ENCODE data around the gene CALML6. TPM values are rescaled to one million over a fixed set of nuclear protein-coding genes. Genes with fewer than 3 reads are reported as not detected.

The CALML6 gene
- total RNA-seq, 1 experiment from 2014 or later = 0.28 TPM

DNA sequence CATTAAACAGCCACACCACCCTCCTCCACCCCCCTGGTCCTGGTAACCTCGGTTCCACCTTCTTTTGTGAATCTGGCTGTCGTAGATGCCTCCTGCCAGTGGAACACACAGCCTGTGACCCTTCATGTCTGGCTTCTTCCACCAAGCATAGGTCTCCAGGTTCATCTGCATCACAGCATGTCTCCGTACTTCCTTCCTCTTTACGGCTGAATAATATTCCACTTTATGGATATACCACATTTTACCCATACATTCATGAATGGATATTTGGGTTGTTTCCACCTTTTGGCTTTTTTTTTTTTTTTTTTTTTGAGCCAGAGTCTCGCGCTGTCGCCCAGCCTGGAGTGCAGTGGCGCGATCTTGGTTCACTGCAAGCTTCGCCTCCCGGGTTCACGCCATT lies 11.8 kb upstream of the CALML6 start:
- Histone ChIP-seq H3K4me1 (ENCODE audit: insufficient read depth, low read length, poor library complexity, severe bottlenecking) (peaks cover 5% of the 10 kb centered on the region), H3K36me3 (ENCODE audit: insufficient read depth, low read length, poor library complexity, severe bottlenecking) (no peaks in the 10 kb centered on the region), H3K9me3 (ENCODE audit: low read depth, low read length, poor library complexity, severe bottlenecking) (no peaks in the 10 kb centered on the region), H3K27me3 (replicated peaks; ENCODE audit: insufficient read depth, low read depth, low read length, poor library complexity) (no peaks in the 10 kb centered on the region), H3K27ac (ENCODE audit: low read depth, low read length, poor library complexity, severe bottlenecking) (no peak overlapping the region), H3K4me3 (ENCODE audit: low read depth, low read length, poor library complexity, severe bottlenecking) (no peak overlapping the region)
- ChIA-PET POLR2A (ENCODE audit: low non-redundant PET) (no interaction called here), CTCF (no interaction called here)
- no peak for DNase-seq (ENCODE audit: low spot score)
- BruUV-seq (replicated peaks) = no TSS peak
- intact Hi-C loops (cut with micrococcal nuclease; ENCODE audit: unreplicated experiment) = no loop called here
- no peak for TF ChIP-seq CTCF (conservative IDR thresholded peaks at IDR 0.05; ENCODE audit: low read depth, low read length)
- no peak for TF ChIP-seq EZH2 (IDR thresholded peaks at IDR 0.05; ENCODE audit: borderline replicate concordance, low read depth, low read length, poor library complexity, severe bottlenecking)

- Histone ChIP-seq H3K36me3 (ENCODE audit: insufficient read depth, low read length, poor library complexity, severe bottlenecking) (no peaks in the 10 kb centered on the region), H3K4me3 (ENCODE audit: low read depth, low read length, poor library complexity, severe bottlenecking) (no peak overlapping the region), H3K27me3 (replicated peaks; ENCODE audit: insufficient read depth, low read depth, low read length, poor library complexity) (no peaks in the 10 kb centered on the region), H3K27ac (ENCODE audit: low read depth, low read length, poor library complexity, severe bottlenecking) (peak overlapping the region; percentile 52), H3K4me1 (ENCODE audit: insufficient read depth, low read length, poor library complexity, severe bottlenecking) (peaks cover 5% of the 10 kb centered on the region), H3K9me3 (ENCODE audit: low read depth, low read length, poor library complexity, severe bottlenecking) (no peaks in the 10 kb centered on the region)
- TF ChIP-seq CTCF (conservative IDR thresholded peaks at IDR 0.05; ENCODE audit: low read depth, low read length) (peak; percentile 94), EZH2 (IDR thresholded peaks at IDR 0.05; ENCODE audit: borderline replicate concordance, low read depth, low read length, poor library complexity, severe bottlenecking) (no peak)
- no TSS peak for BruUV-seq (replicated peaks)
- intact Hi-C loops (cut with micrococcal nuclease; ENCODE audit: unreplicated experiment) = loop anchor here (5.0 kb wide), 2 partner anchors 129 to 184 kb away; partner anchors contain the start of genes CDK11A and NADK
- DNase-seq (ENCODE audit: low spot score) = peak; percentile 66
- CTCF ChIA-PET = interaction anchor here (1.3 kb wide), 1 partner anchor 117 kb away, joined by 9 read pairs; no protein-coding TSS in a partner anchor
- POLR2A ChIA-PET (ENCODE audit: low non-redundant PET) = interaction anchor here (0.6 kb wide), 1 partner anchor 23 kb away, joined by 10 read pairs; no protein-coding TSS in a partner anchor
These were observed 8.6 kb upstream of the CALML6 start for GRCh38 chr1:1906185-1907097.

- no peak overlapping the region for H3K4me3 ChIP-seq (ENCODE audit: low read depth, low read length, poor library complexity, severe bottlenecking)
- peaks cover 5% of the 10 kb centered on the region for H3K4me1 ChIP-seq (ENCODE audit: insufficient read depth, low read length, poor library complexity, severe bottlenecking)
- POLR2A ChIA-PET (ENCODE audit: low non-redundant PET) = no interaction called here
- no peaks in the 10 kb centered on the region for H3K9me3 ChIP-seq (ENCODE audit: low read depth, low read length, poor library complexity, severe bottlenecking)
- TF ChIP-seq EZH2 (IDR thresholded peaks at IDR 0.05; ENCODE audit: borderline replicate concordance, low read depth, low read length, poor library complexity, severe bottlenecking) (no peak), CTCF (conservative IDR thresholded peaks at IDR 0.05; ENCODE audit: low read depth, low read length) (no peak)
- CTCF ChIA-PET = no interaction called here
- intact Hi-C loops (cut with micrococcal nuclease; ENCODE audit: unreplicated experiment) = loop anchor here (5.0 kb wide), 2 partner anchors 130 to 185 kb away; partner anchors contain the start of genes CDK11A and NADK
- no TSS peak for BruUV-seq (replicated peaks)
- no peaks in the 10 kb centered on the region for H3K27me3 ChIP-seq (replicated peaks; ENCODE audit: insufficient read depth, low read depth, low read length, poor library complexity)
- H3K36me3 ChIP-seq (ENCODE audit: insufficient read depth, low read length, poor library complexity, severe bottlenecking) = no peaks in the 10 kb centered on the region
- no peak for DNase-seq (ENCODE audit: low spot score)
- H3K27ac ChIP-seq (ENCODE audit: low read depth, low read length, poor library complexity, severe bottlenecking) = peak overlapping the region; percentile 52
These were observed 7.8 kb upstream of the CALML6 start for GRCh38 chr1:1907098-1907736.
